Measurements from ENCODE around the gene PROM1.

The PROM1 gene

DNA sequence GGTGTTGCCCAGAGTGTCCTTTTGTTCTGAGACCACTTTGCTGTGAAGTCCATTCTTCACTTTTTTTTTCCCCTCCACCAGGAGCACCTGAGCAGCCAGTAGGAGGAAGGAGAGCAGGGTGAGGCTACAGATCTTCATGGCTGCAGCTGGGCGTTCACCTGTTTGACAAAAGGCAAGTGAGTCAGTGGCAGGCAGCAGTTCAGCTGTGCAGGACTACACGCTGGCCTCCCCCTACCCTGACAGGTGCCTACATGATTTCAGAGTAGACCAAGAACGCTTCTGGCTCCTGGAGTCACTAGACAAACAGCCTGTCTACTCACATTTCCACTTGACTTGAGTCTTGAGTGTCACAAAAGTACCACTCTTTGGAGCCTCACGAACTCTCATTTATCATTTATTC lies 147.3 kb downstream of the PROM1 start:
- DNase-seq = no peak

DNA sequence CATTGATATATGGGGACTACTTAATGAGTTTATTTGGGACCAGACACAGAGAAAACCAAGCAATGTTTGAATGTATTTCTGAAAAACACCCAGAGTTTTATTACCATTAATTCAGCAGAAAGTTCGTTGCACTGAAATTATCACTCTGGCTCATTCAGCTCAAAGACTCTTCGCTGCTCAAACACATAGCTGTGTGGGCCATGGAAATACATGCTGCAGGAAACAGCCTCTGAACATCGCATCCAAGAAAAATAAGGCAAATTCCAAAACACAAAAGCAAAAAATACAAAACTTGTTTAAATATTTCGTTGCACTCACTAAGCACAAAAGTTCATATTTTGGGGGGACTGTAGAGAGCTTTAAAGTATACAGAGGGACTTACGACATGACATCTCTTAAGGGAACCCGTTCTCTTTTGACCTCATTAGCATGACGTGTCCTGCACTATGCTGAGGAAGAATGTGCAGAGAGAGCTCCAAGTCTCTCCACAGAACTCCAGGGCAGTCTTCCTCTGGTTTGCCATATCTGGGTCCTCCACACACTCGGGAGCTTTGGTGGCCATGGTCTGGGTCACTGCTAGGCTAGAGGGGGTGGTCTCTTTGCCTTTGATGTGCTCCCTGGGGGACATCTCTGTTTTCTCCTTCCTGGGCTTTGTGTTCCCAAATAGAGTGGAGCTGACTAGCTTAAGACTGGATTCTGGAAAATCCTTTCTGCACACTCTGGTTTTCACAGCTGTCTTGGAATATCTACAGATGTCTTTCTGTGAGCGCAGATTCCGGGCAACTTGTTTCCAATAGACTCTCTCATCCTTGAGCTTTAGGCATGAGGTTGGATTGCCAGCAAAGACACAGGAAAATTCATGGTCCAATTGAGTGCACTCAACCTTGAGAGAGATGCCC lies 148.1 kb downstream of the PROM1 start:
- no peak for DNase-seq

DNA sequence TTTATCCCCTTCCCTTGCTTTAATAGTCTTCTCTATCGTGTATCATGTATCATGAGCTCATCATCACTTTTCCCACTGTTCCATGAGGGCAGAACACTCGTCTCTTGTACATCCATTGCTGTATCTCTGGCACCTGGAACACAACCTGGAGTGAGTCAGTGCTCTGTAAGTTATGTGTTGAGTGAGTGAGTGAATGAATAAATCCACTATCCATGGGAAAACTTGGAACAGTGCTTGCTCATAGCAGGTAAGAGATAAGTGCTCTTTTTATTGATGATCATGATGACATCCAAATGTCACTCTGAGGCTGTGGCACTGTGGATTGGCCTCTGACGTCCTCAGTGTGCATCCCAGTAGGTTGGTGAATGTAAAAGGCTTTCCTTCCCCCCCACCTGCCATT lies 149.6 kb downstream of the PROM1 start:
- no peak for DNase-seq

GRCh38 chr4:15931451-15932210 lies 152.2 kb downstream of the PROM1 start:
- DNase-seq = no peak

DNA sequence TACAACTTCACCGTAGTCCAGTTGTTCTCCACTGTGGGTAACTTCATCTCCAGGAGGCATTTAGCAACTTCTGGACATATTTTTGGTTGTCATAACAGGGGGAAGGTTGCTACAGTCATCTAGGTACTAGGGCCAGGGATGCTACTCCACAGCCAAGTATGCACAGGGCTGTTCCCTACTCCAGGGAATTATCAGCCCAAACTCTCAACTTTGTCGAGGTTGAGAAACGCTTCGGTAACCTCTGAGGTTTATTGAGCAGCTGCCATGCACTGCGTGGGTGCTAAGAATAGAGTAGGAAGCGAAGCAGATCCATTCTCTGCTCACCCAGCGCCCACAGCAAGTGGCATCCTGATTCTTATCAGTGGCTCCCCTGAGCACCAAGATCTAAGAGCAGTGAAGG lies 153.5 kb downstream of the PROM1 start:
- no peak for DNase-seq

DNA sequence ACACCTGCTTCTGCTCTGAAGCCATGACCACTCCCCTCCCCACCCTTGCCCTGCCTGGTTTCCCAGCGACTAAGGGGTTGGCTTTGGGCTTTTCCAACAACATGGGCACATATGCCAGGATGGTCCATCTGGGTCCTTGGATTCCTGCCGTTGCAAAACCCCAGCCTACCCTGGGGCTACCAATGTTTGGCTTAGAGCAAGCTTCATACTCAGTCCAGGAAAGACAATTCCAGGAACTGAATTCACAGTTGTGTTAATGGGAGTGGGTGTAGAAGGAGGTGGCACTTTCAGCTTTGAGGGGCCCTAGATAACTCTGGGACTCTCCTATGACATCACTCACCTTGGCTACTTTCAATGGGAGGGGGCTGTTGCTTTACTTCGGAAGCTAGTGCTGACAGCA lies 154.3 kb downstream of the PROM1 start:
- DNase-seq = no peak

GRCh38 chr4:15928883-15929282 lies 154.9 kb downstream of the PROM1 start:
- DNase-seq = no peak

DNA sequence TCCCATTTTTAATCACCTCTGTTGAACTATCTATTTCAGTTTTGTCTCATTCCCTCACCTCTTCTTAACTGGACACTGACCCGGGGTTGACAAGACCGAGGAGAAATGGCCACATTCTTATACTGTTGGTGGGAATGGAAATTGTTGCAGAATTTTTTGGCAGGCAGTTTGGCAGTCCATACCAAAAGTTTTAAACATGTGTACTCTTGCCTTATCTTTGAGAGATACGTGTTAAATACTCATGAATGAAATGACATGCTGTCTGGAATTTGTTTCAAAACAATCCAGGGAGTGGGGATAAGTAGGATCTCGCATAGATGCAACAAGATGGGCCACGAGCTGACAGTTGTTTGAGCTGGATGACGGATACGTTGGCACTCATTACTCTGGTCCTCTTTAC lies 157.3 kb downstream of the PROM1 start:
- DNase-seq = no peak

GRCh38 chr4:15925830-15926229 lies 158.0 kb downstream of the PROM1 start:
- DNase-seq = no peak

DNA sequence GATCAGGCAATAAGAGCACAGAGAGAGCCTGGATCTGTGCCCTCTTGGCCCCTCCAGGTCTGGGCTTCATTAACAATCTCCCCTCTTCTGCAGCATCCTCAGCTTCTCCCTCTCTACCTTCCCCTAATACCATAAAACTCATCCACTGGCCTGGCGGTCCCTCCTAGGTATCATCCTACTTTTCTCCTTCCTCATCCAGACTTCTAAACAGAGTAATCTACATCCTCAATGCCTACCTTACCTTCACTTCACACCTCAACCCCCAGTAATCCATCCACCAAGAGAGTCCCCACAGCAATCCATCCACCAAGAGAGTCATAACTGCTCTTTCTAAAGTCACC lies 162.3 kb downstream of the PROM1 start:
- no peak for DNase-seq

GRCh38 chr4:15920723-15921591 lies 162.9 kb downstream of the PROM1 start:
- DNase-seq = no peak

- DNase-seq = no peak
These were observed 165.2 kb downstream of the PROM1 start for GRCh38 chr4:15918484-15919129.
